ENCODE results near the gene TBL1X.

- TF ChIP-seq CTCF (IDR thresholded peaks at IDR 0.05) (no peak), POLR2A (IDR thresholded peaks at IDR 0.05) (no peak), POLR2AphosphoS5 (IDR thresholded peaks at IDR 0.05) (no peak)
Observed at GRCh38 chrX:9604111-9604907, 139.5 kb downstream of the TBL1X start.

Measured in breast epithelium (tissue), 3 donors.